Endodermal cell (in vitro differentiated cells): ENCODE results near the gene CBFA2T3. TPM values are rescaled to one million over a fixed set of nuclear protein-coding genes. Genes with fewer than 3 reads are reported as not detected.

Source experiments
- DNase-seq: peaks from one replicate; pipeline ENCODE4 v3.0.0-alpha.2; 2017
- H3K27ac ChIP-seq: 2 replicates; pipeline ENCODE4 v1.5.1; 2013; ENCODE audit warnings: mild to moderate bottlenecking, low read depth, low read length, moderate library complexity
- H3K27me3 ChIP-seq: 2 replicates; pipeline ENCODE4 v1.6.1; 2013; ENCODE audit warnings: mild to moderate bottlenecking, low read length, moderate library complexity; ENCODE audit not compliant: insufficient read depth, control insufficient read depth, poor library complexity, severe bottlenecking
- H3K36me3 ChIP-seq: 2 replicates; pipeline ENCODE4 v1.7.0; 2013; ENCODE audit warnings: mild to moderate bottlenecking, low read length, moderate library complexity; ENCODE audit not compliant: control insufficient read depth, insufficient read depth
- H3K4me1 ChIP-seq: one replicate; pipeline ENCODE4 v1.7.0; 2013; ENCODE audit warnings: low read length; ENCODE audit not compliant: control insufficient read depth, insufficient read depth
- H3K4me3 ChIP-seq: 2 replicates; pipeline ENCODE4 v1.5.1; 2013; ENCODE audit warnings: mild to moderate bottlenecking, low read length, moderate library complexity
- H3K9ac ChIP-seq: 2 replicates; pipeline ENCODE4 v1.6.1; 2013; ENCODE audit warnings: mild to moderate bottlenecking, low read length, moderate library complexity; ENCODE audit not compliant: poor library complexity, severe bottlenecking; ENCODE audit errors: extremely low read depth
- H3K9me3 ChIP-seq: 2 replicates; pipeline ENCODE4 v1.6.1; 2013; ENCODE audit warnings: mild to moderate bottlenecking, low read length, moderate library complexity; ENCODE audit not compliant: control insufficient read depth
- H3K27ac Mint-ChIP-seq: 2 replicates; pipeline ENCODE4 v1.8.0; 2020; ENCODE audit warnings: mixed read lengths
- H3K27me3 Mint-ChIP-seq: 2 replicates; pipeline ENCODE4 v1.8.0; 2021; ENCODE audit warnings: mild to moderate bottlenecking, mixed read lengths; ENCODE audit not compliant: insufficient read depth
- H3K36me3 Mint-ChIP-seq: 2 replicates; pipeline ENCODE4 v1.8.0; 2020; ENCODE audit warnings: low read depth, mixed read lengths
- H3K4me1 Mint-ChIP-seq: 2 replicates; pipeline ENCODE4 v1.8.0; 2020; ENCODE audit warnings: mixed read lengths
- H3K4me3 Mint-ChIP-seq: 2 replicates; pipeline ENCODE4 v1.8.0; 2020; ENCODE audit warnings: mild to moderate bottlenecking, moderate library complexity, mixed read lengths
- H3K9me3 Mint-ChIP-seq: 2 replicates; pipeline ENCODE4 v1.8.0; 2020; ENCODE audit warnings: mild to moderate bottlenecking, mixed read lengths
- WGBS, 2 experiments: methylation state at CpG; one replicate each; pipeline versions ENCODE4 v1.1.5 to v1.1.7; 2013; ENCODE audit warnings: missing lambda C conversion rate in 2 of 2, mixed read lengths in 1 of 2; ENCODE audit not compliant: insufficient coverage in 1 of 2, insufficient read length in 1 of 2; 5-methylcytosine and 5-hydroxymethylcytosine counted together
- total RNA-seq, 2 donors: library from RNA; stranded (reverse); fragmentation: NEBNext Ultra II Directional in 1 of 2; extraction: Animal tissue kit (Norgen Biotek cat#: 25700) in 1 of 2; gene quantifications; 2 replicates in 1 of 2; 3 replicates in 1 of 2; pipeline ENCODE4 v1.2.1, GENCODE V29; 2021
- TF ChIP-seq, protein P1 (sequence below): fragments of 200-600 bp; sonication (generic); conservative IDR thresholded peaks from 2 replicates; pipeline ENCODE4 v1.5.0; 2021; ENCODE audit warnings: antibody characterized with exemption, mild to moderate bottlenecking

Gene CBFA2T3
- total RNA-seq, 2 donors from 2014 or later, result 1.0 to 3.1 TPM

DNA sequence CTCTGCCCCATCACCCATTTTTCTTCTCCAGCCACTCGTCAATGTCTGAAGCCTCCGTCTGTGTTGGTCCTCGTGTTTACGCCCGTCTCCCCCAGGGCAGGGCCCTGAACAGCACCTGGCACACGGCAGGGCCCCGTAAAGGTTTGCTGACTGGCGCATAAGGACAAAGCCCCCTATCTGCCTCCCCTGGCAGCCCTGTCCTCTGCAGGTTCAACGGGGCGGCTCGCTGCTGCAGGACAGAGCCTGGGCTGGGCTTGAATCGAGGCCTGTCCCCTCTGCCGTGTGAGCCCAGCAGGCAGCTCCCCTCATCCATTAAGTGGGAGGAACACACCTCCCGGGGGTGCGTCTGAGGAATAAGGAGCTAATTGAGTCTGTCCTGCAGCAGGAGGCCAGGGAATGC is 64.5 kb downstream of the CBFA2T3 start:
- Histone ChIP-seq H3K27me3 (no peaks in the 10 kb centered on the region), H3K36me3 (no peaks in the 10 kb centered on the region), H3K9ac (no peak overlapping the region), H3K4me1 (no peaks in the 10 kb centered on the region), H3K4me3 (no peak overlapping the region), H3K9me3 (no peaks in the 10 kb centered on the region), H3K27ac (peak overlapping the region; percentile 24)
- WGBS, 2 experiments, result 83 to 89% methylated on average over 8 to 15 of the region's 15 CpGs
- H3K4me3 Mint-ChIP-seq, result no peak overlapping the region
- no peak overlapping the region for H3K27ac Mint-ChIP-seq
- no peak for DNase-seq
- peaks cover 8% of the 10 kb centered on the region for H3K4me1 Mint-ChIP-seq
- TF ChIP-seq, protein P1, sequence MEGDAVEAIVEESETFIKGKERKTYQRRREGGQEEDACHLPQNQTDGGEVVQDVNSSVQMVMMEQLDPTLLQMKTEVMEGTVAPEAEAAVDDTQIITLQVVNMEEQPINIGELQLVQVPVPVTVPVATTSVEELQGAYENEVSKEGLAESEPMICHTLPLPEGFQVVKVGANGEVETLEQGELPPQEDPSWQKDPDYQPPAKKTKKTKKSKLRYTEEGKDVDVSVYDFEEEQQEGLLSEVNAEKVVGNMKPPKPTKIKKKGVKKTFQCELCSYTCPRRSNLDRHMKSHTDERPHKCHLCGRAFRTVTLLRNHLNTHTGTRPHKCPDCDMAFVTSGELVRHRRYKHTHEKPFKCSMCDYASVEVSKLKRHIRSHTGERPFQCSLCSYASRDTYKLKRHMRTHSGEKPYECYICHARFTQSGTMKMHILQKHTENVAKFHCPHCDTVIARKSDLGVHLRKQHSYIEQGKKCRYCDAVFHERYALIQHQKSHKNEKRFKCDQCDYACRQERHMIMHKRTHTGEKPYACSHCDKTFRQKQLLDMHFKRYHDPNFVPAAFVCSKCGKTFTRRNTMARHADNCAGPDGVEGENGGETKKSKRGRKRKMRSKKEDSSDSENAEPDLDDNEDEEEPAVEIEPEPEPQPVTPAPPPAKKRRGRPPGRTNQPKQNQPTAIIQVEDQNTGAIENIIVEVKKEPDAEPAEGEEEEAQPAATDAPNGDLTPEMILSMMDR, result no peak
- H3K9me3 Mint-ChIP-seq, result no peaks in the 10 kb centered on the region
- no peaks in the 10 kb centered on the region for H3K36me3 Mint-ChIP-seq
- H3K27me3 Mint-ChIP-seq, result peaks cover 7% of the 10 kb centered on the region

DNA sequence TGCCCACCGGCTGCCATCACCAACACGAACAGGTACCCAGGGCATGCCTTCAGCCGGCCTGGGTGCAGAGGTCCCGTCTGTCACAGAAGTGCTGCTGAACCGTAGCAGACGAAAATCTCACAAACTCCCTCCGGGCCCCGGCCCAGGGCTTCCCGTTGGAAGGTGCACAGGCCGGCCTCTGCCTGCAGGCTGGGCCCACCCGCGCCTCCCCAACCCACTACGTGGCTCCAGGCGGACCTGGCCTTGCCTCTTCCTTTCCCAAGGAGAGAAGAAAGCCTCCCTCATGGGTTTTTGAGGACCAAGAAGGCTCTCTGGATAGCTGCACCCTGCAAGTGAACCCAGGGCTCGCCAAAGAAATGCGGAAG is 65.1 kb downstream of the CBFA2T3 start:
- WGBS, 2 experiments, result 90% methylated on average over 9 to 16 of the region's 16 CpGs
- H3K9me3 Mint-ChIP-seq, result no peaks in the 10 kb centered on the region
- no peaks in the 10 kb centered on the region for H3K36me3 ChIP-seq
- no peaks in the 10 kb centered on the region for H3K27me3 ChIP-seq
- H3K4me1 ChIP-seq, result no peaks in the 10 kb centered on the region
- H3K36me3 Mint-ChIP-seq, result no peaks in the 10 kb centered on the region
- H3K9me3 ChIP-seq, result no peaks in the 10 kb centered on the region
- DNase-seq, result no peak
- H3K4me3 Mint-ChIP-seq, result no peak overlapping the region
- H3K27me3 Mint-ChIP-seq, result peaks cover 4% of the 10 kb centered on the region
- H3K27ac ChIP-seq, result no peak overlapping the region
- H3K4me3 ChIP-seq, result no peak overlapping the region
- no peak overlapping the region for H3K27ac Mint-ChIP-seq
- no peak overlapping the region for H3K9ac ChIP-seq
- H3K4me1 Mint-ChIP-seq, result peaks cover 3% of the 10 kb centered on the region
- TF ChIP-seq, protein P1, result no peak

DNA sequence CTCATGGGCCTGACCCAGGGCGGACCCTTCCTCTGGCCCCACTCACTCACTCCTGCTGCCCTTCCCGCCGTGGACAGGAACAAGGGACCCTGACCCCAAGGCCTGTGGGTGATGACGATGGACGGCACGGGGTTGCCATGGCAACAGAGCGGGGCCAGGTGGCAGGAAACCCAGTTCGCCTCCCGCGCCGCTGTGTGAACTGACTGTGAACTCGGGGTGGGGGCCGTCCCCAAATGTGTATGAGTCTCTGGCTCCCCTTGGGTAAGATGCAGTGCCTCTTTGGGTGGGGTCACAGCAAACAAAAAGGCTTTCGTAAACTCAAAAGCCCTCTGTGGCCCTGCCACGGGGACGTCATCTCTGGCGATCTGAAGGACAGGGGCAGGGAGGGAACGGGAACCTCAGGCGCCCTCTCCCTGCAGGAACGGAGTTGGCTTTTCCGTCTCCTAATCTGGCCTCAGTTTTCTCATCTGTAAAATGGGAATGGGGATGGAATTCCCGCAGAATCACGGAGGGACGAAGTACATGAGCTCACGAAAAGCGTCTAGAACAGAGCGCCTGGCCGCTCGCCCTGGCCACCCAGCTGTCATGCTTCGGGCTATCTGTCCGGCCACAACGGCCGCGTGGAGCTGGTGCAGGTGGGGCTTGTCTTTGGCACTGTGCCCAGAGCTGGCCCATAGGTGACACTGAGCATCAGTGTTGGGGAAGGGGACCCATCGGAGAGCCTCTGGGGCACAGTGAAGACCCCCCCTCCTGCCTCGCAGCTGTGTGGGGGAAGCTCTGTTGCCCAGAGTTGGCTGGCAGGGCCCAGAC is 65.7 kb downstream of the CBFA2T3 start:
- DNase-seq, result no peak
- no peak overlapping the region for H3K27ac ChIP-seq

More for the DNA sequence above, 65.7 kb downstream of the CBFA2T3 start:
- Mint-ChIP-seq H3K36me3 (no peaks in the 10 kb centered on the region), H3K27ac (no peak overlapping the region), H3K4me3 (no peak overlapping the region), H3K9me3 (no peaks in the 10 kb centered on the region), H3K4me1 (no peaks in the 10 kb centered on the region), H3K27me3 (no peaks in the 10 kb centered on the region)
- TF ChIP-seq, protein P1, result no peak
- no peaks in the 10 kb centered on the region for H3K4me1 ChIP-seq
- WGBS, 2 experiments, result 88 to 91% methylated on average over 30 to 36 of the region's 36 CpGs
- no peak overlapping the region for H3K9ac ChIP-seq
- H3K27me3 ChIP-seq, result no peaks in the 10 kb centered on the region
- H3K36me3 ChIP-seq, result no peaks in the 10 kb centered on the region
- no peak overlapping the region for H3K4me3 ChIP-seq
- no peaks in the 10 kb centered on the region for H3K9me3 ChIP-seq
